PC-3 (cell line): ENCODE measurements around the gene LAMTOR5. TPM values are rescaled to one million over a fixed set of nuclear protein-coding genes. Genes with fewer than 3 reads are reported as not detected.

Source experiments
- ATAC-seq: fragments of 200-7000 bp; cut with Tn5 transposase; 2 replicates; pipeline ENCODE4 v1.9.1; 2020; ENCODE audit warnings: mild to moderate bottlenecking, moderate library complexity
- BruUV-seq: library from RNA; stranded (reverse); fragments of 400-500 nt; replicated peaks from 2 replicates; lab custom pipeline; 2021; lab: Mats Ljungman, UMichigan
- CTCF ChIA-PET: fragments of 300-600 bp; sonication (Branson Sonifier 250); formaldehyde crosslinking; loops from one replicate; lab custom pipeline; 2022; ENCODE audit warnings: antibody characterized with exemption; lab: Charles Lee
- POLR2A ChIA-PET: fragments of 300-600 bp; sonication (Branson Sonifier 250); formaldehyde crosslinking; loops from one replicate; lab custom pipeline; 2022; ENCODE audit warnings: antibody characterized with exemption; ENCODE audit not compliant: unreplicated experiment; lab: Charles Lee
- DNase-seq: peaks from one replicate; pipeline ENCODE4 v3.0.0-alpha.2; 2015
- H2AFZ ChIP-seq: fragments of 300-600 bp; sonication (generic); 2 replicates; pipeline ENCODE4 v1.6.0; 2016; ENCODE audit warnings: antibody characterized with exemption, low read length
- H3F3A ChIP-seq: fragments of 300-600 bp; sonication (generic); one replicate; pipeline ENCODE4 v1.6.0; 2017; ENCODE audit warnings: antibody characterized with exemption, low read length, control low read depth, mild to moderate bottlenecking; ENCODE audit not compliant: unreplicated experiment
- H3K27ac ChIP-seq: fragments of 300-600 bp; sonication (generic); 2 replicates; pipeline ENCODE4 v1.5.1; 2016; ENCODE audit warnings: mild to moderate bottlenecking, low read length
- H3K27me3 ChIP-seq: fragments of 300-600 bp; sonication (generic); 2 replicates; pipeline ENCODE4 v1.6.1; 2016; ENCODE audit warnings: low read length, mixed read lengths
- H3K36me3 ChIP-seq: fragments of 300-600 bp; sonication (generic); 2 replicates; pipeline ENCODE4 v1.6.1; 2016; ENCODE audit warnings: low read depth, mixed run types, low read length, mixed read lengths
- H3K4me1 ChIP-seq: fragments of 300-600 bp; sonication (generic); 2 replicates; pipeline ENCODE4 v1.5.1; 2016; ENCODE audit warnings: low read length; ENCODE audit not compliant: insufficient read depth
- H3K4me2 ChIP-seq: fragments of 300-600 bp; sonication (generic); 2 replicates; pipeline ENCODE4 v1.6.0; 2016; ENCODE audit warnings: low read length
- H3K4me3 ChIP-seq: fragments of 300-600 bp; sonication (generic); 2 replicates; pipeline ENCODE4 v1.5.1; 2016; ENCODE audit warnings: mild to moderate bottlenecking, low read length, mixed read lengths
- H3K79me2 ChIP-seq: fragments of 300-600 bp; sonication (generic); 2 replicates; pipeline ENCODE4 v1.6.1; 2017; ENCODE audit warnings: low read length, mixed read lengths
- H3K9ac ChIP-seq: fragments of 300-600 bp; sonication (generic); 2 replicates; pipeline ENCODE4 v1.6.0; 2016; ENCODE audit warnings: mild to moderate bottlenecking, low read length
- H3K9me2 ChIP-seq: fragments of 300-600 bp; sonication (generic); replicated peaks from 2 replicates; pipeline ENCODE4 v1.6.1; 2016; ENCODE audit warnings: mixed run types, low read length, mixed read lengths
- H3K9me3 ChIP-seq: fragments of 300-600 bp; sonication (generic); 2 replicates; pipeline ENCODE4 v1.6.1; 2016; ENCODE audit warnings: low read length, mixed read lengths
- H4K20me1 ChIP-seq: fragments of 300-600 bp; sonication (generic); 2 replicates; pipeline ENCODE4 v1.6.1; 2016; ENCODE audit warnings: low read length, mixed read lengths
- EZH2 ChIP-seq: fragments of 300-600 bp; sonication (generic); IDR thresholded peaks from one replicate; pipeline ENCODE4 v1.6.1; 2017; ENCODE audit warnings: antibody characterized with exemption, mild to moderate bottlenecking, low read length; ENCODE audit not compliant: unreplicated experiment
- EZH2phosphoT487 ChIP-seq: fragments of 300-600 bp; sonication (generic); IDR thresholded peaks from 2 replicates; pipeline ENCODE4 v1.6.1; 2018; ENCODE audit warnings: mild to moderate bottlenecking, antibody characterized with exemption, low read length, borderline replicate concordance
- intact Hi-C: fragments of 100-400 bp; cut with micrococcal nuclease; formaldehyde crosslinking; loops from 2 replicates; pipeline ENCODE4 v1.9.0; 2023
- total RNA-seq: library from RNA; depleted of rRNA; stranded (reverse); fragments of >200 nt; gene quantifications from 2 replicates; pipeline ENCODE4 v1.2.3, GENCODE V29; 2014
- TF ChIP-seq, protein P1 (sequence below): fragments of 300-600 bp; sonication (generic); conservative IDR thresholded peaks from 2 replicates; pipeline ENCODE4 v1.5.1; 2017; ENCODE audit warnings: antibody characterized with exemption, low read depth, mild to moderate bottlenecking, low read length

LAMTOR5 gene
- total RNA-seq, 1 experiment from 2014 or later = 143 TPM

GRCh38 chr1:110393286-110393685 lies 14.2 kb downstream of the LAMTOR5 start:
- Histone ChIP-seq H3K36me3 (no peaks in the 10 kb centered on the region), H3K79me2 (no peaks in the 10 kb centered on the region), H3K9me3 (no peaks in the 10 kb centered on the region), H4K20me1 (no peaks in the 10 kb centered on the region), H2AFZ (no peak overlapping the region), H3K27me3 (no peaks in the 10 kb centered on the region), H3K4me1 (peaks cover 26% of the 10 kb centered on the region), H3K9me2 (no peaks in the 10 kb centered on the region), H3K9ac (no peak overlapping the region), H3F3A (peaks cover 10% of the 10 kb centered on the region), H3K27ac (peak overlapping the region; percentile 69), H3K4me3 (peak overlapping the region; percentile 21; the same call in 1 of the 2 replicates), H3K4me2 (peak overlapping the region; percentile 60)
- POLR2A ChIA-PET = no interaction called here
- TF ChIP-seq EZH2 (no peak), EZH2phosphoT487 (no peak)
- TF ChIP-seq, protein P1, sequence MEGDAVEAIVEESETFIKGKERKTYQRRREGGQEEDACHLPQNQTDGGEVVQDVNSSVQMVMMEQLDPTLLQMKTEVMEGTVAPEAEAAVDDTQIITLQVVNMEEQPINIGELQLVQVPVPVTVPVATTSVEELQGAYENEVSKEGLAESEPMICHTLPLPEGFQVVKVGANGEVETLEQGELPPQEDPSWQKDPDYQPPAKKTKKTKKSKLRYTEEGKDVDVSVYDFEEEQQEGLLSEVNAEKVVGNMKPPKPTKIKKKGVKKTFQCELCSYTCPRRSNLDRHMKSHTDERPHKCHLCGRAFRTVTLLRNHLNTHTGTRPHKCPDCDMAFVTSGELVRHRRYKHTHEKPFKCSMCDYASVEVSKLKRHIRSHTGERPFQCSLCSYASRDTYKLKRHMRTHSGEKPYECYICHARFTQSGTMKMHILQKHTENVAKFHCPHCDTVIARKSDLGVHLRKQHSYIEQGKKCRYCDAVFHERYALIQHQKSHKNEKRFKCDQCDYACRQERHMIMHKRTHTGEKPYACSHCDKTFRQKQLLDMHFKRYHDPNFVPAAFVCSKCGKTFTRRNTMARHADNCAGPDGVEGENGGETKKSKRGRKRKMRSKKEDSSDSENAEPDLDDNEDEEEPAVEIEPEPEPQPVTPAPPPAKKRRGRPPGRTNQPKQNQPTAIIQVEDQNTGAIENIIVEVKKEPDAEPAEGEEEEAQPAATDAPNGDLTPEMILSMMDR = no peak
- no TSS peak for BruUV-seq
- CTCF ChIA-PET = no interaction called here
- ATAC-seq (no peak), DNase-seq (no peak)
- intact Hi-C loops = loop anchor here (5.0 kb wide), 2 partner anchors 36 to 56 kb away; partner anchors contain the start of gene RBM15

DNA sequence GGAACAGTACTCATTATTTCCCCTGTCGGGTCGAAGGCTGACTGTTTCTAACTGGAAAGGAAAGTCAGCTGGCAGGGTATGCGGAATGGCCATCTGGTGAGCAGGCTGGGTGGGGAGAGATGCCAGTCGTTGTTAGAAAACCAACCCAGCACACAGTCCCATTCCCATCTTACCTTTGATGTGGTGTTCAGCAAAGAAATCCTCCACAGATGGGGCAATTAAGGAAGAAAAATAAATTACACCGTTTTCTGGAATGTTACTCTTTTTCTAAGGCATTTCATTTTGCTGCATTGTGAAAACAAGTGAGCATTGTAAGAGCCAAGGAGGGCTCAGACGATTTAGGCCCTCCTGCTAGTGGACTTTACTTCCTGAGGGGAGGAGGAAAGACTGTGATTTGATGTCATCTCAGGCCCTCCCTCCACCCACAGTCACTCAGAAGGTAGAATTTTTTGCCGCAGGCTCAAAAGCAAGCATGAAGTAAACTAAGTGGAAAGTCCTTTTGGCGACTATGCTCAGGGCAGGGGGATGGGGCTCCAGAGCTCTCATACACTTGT lies 16.7 kb downstream of the LAMTOR5 start, which contains the start of gene SLC16A4:
Gene SLC16A4 (minus strand): TSS at position 335 of the 554 bp plus-strand sequence. CDS start 1,703 bp downstream, outside the sequence.
- POLR2A ChIA-PET = no interaction called here
- DNase-seq = no peak
- no peaks in the 10 kb centered on the region for H3K36me3 ChIP-seq
- H3K27me3 ChIP-seq = no peaks in the 10 kb centered on the region
- no peak for ATAC-seq
- H3K27ac ChIP-seq = no peak within 1 kb of the TSS
- TF ChIP-seq, protein P1 = no peak
- TF ChIP-seq EZH2 (no peak), EZH2phosphoT487 (no peak)
- intact Hi-C loops = loop anchor here (5.0 kb wide), 2 partner anchors 33 to 53 kb away; partner anchors contain the start of gene RBM15
- H3K4me2 ChIP-seq = no peak within 1 kb of the TSS
- no peak within 1 kb of the TSS for H3K4me3 ChIP-seq
- H3K4me1 ChIP-seq = peaks cover 26% of the 10 kb centered on the region
- no peaks in the 10 kb centered on the region for H3K9me2 ChIP-seq
- H3F3A ChIP-seq = peaks cover 10% of the 10 kb centered on the region
- H2AFZ ChIP-seq = no peak within 1 kb of the TSS
- BruUV-seq = no TSS peak
- no peak within 1 kb of the TSS for H3K9ac ChIP-seq
- CTCF ChIA-PET = no interaction called here
- H3K79me2 ChIP-seq = no peaks in the 10 kb centered on the region
- no peaks in the 10 kb centered on the region for H3K9me3 ChIP-seq
- no peaks in the 10 kb centered on the region for H4K20me1 ChIP-seq

- Histone ChIP-seq H3K36me3 (no peaks in the 10 kb centered on the region), H3K4me1 (peaks cover 26% of the 10 kb centered on the region), H4K20me1 (no peaks in the 10 kb centered on the region), H3K27ac (no peak overlapping the region), H3F3A (peaks cover 10% of the 10 kb centered on the region), H3K9me3 (no peaks in the 10 kb centered on the region), H3K4me3 (no peak overlapping the region), H3K79me2 (no peaks in the 10 kb centered on the region), H3K27me3 (no peaks in the 10 kb centered on the region), H3K9me2 (no peaks in the 10 kb centered on the region), H2AFZ (no peak overlapping the region), H3K4me2 (no peak overlapping the region), H3K9ac (no peak overlapping the region)
- CTCF ChIA-PET = no interaction called here
- POLR2A ChIA-PET = no interaction called here
- TF ChIP-seq, protein P1 = no peak
- TF ChIP-seq EZH2phosphoT487 (no peak), EZH2 (no peak)
- DNase-seq (no peak), ATAC-seq (no peak)
- intact Hi-C loops = loop anchor here (5.0 kb wide), 2 partner anchors 33 to 53 kb away; partner anchors contain the start of gene RBM15
- BruUV-seq = no TSS peak
These were observed 17.4 kb downstream of the LAMTOR5 start for GRCh38 chr1:110390096-110390495.
